Esophagus muscularis mucosa (tissue), 4 donors: ENCODE data around the gene BICC1.

Experiments
- CTCF ChIP-seq, 3 experiments: fragments of 200-600 bp in 2 of 3; fragments of 450-650 bp in 1 of 3; sonication (generic) in 2 of 3; IDR thresholded peaks; one replicate each; pipeline ENCODE4 v1.5.1; 2017 to 2019; ENCODE audit warnings: antibody characterized with exemption in 3 of 3, mild to moderate bottlenecking in 2 of 3, moderate library complexity in 1 of 3
- EP300 ChIP-seq: sonication (generic); formaldehyde crosslinking; IDR thresholded peaks from one replicate; pipeline ENCODE4 v1.6.1; 2017; ENCODE audit warnings: antibody characterized with exemption
- POLR2A ChIP-seq: fragments of 450-650 bp; IDR thresholded peaks from one replicate; pipeline ENCODE4 v1.6.1; 2017; ENCODE audit warnings: antibody characterized with exemption, moderate library complexity, mild to moderate bottlenecking, low read depth
- POLR2AphosphoS5 ChIP-seq, 2 donors: sonication (generic); formaldehyde crosslinking; IDR thresholded peaks; one replicate each; pipeline ENCODE4 v1.6.1; 2017; ENCODE audit warnings: antibody characterized with exemption in 2 of 2

GRCh38 chr10:58464956-58465355 lies 47.7 kb upstream of the BICC1 start:
- TF ChIP-seq CTCF (IDR thresholded peaks at IDR 0.05) (no peak), POLR2A (no peak), EP300 (no peak), POLR2AphosphoS5 (IDR thresholded peaks at IDR 0.05) (no peak)
